Hematopoietic multipotent progenitor cell (in vitro differentiated cells): ENCODE data around the gene CCDC116. TPM values are rescaled to one million over a fixed set of nuclear protein-coding genes. Genes with fewer than 3 reads are reported as not detected.

Experiments
- DNase-seq, 3 donors: peaks; one replicate each; pipeline ENCODE4 v3.0.0-alpha.2; 2011 to 2015; ENCODE audit warnings: low read depth in 2 of 3, low spot score in 2 of 3
- total RNA-seq: library from RNA; depleted of rRNA; stranded (reverse); fragments of >200 nt; gene quantifications from one replicate; pipeline ENCODE4 v1.2.3, GENCODE V29; 2012

CCDC116 gene
- 0.27 TPM for total RNA-seq

GRCh38 chr22:21632237-21632895 lies at the start of gene CCDC116:
CCDC116 (plus strand) TSS chr22:21632760; CDS start chr22:21633182, 422 bp downstream.
- peak in 2 of 3 donors; percentile 48 to 59 for DNase-seq

- no peak for DNase-seq
Observed at GRCh38 chr22:21582801-21583740, 49.5 kb upstream of the CCDC116 start.

- DNase-seq = no peak
Observed at GRCh38 chr22:21585389-21585788, 47.2 kb upstream of the CCDC116 start.

GRCh38 chr22:21587803-21588611 lies 44.6 kb upstream of the CCDC116 start:
- DNase-seq = peak in 1 of 3 donors; percentile 42

- DNase-seq = no peak
Observed at GRCh38 chr22:21589396-21589795, 43.2 kb upstream of the CCDC116 start.

GRCh38 chr22:21590809-21591641 lies 41.5 kb upstream of the CCDC116 start:
- no peak for DNase-seq

- DNase-seq = no peak
Observed at GRCh38 chr22:21591695-21592094, 40.9 kb upstream of the CCDC116 start.

- DNase-seq = no peak
Observed at GRCh38 chr22:21592422-21592821, 40.1 kb upstream of the CCDC116 start.

GRCh38 chr22:21593406-21594232 lies 38.9 kb upstream of the CCDC116 start:
- no peak for DNase-seq

- no peak for DNase-seq
Observed at GRCh38 chr22:21594865-21595452, 37.6 kb upstream of the CCDC116 start.

- peak in 1 of 3 donors; percentile 43 for DNase-seq
Observed at GRCh38 chr22:21596356-21597135, 36.0 kb upstream of the CCDC116 start.

GRCh38 chr22:21598302-21598701 lies 34.3 kb upstream of the CCDC116 start:
- no peak for DNase-seq

- DNase-seq = no peak
Observed at GRCh38 chr22:21599053-21599893, 33.3 kb upstream of the CCDC116 start.

GRCh38 chr22:21602579-21602978 lies 30.0 kb upstream of the CCDC116 start:
- DNase-seq = no peak

GRCh38 chr22:21603973-21604372 lies 28.6 kb upstream of the CCDC116 start:
- DNase-seq = no peak

- no peak for DNase-seq
Observed at GRCh38 chr22:21605887-21606564, 26.5 kb upstream of the CCDC116 start.

GRCh38 chr22:21606775-21607174 lies 25.8 kb upstream of the CCDC116 start:
- no peak for DNase-seq
